WTC11 (cell line): ENCODE results near the gene BICD1. TPM values are rescaled to one million over a fixed set of nuclear protein-coding genes. Genes with fewer than 3 reads are reported as not detected.
A peak's percentile ranks its signal among the peaks of the same experiment; 100 is the strongest.

ENCODE experiments used
- ATAC-seq: fragments of 200-7000 bp; cut with Tn5 transposase; 2 replicates; pipeline ENCODE4 v1.10.0; 2021; ENCODE audit warnings: mild to moderate bottlenecking, moderate library complexity
- CTCF ChIA-PET: fragments of 300-600 bp; sonication (Branson Sonifier 250); formaldehyde crosslinking; loops from one replicate; lab custom pipeline; 2021; ENCODE audit warnings: antibody characterized with exemption; lab: Charles Lee
- POLR2A ChIA-PET: fragments of 350-600 bp; sonication (Branson Sonifier 250); formaldehyde crosslinking; loops from one replicate; lab custom pipeline; 2021; ENCODE audit warnings: antibody characterized with exemption; lab: Charles Lee
- DNase-seq: peaks from one replicate; pipeline ENCODE4 v3.0.0; 2021; ENCODE audit warnings: low spot score
- H3K27ac Mint-ChIP-seq: 2 replicates; pipeline ENCODE4 v1.8.0; 2021; ENCODE audit warnings: mixed read lengths
- H3K27me3 Mint-ChIP-seq: 2 replicates; pipeline ENCODE4 v1.8.0; 2021; ENCODE audit warnings: low read depth, mild to moderate bottlenecking, moderate library complexity, mixed read lengths
- H3K36me3 Mint-ChIP-seq: 2 replicates; pipeline ENCODE4 v1.8.0; 2021; ENCODE audit warnings: mixed read lengths
- H3K4me1 Mint-ChIP-seq: 2 replicates; pipeline ENCODE4 v1.8.0; 2022; ENCODE audit warnings: mixed read lengths
- H3K4me3 Mint-ChIP-seq: 2 replicates; pipeline ENCODE4 v1.8.0; 2021; ENCODE audit warnings: mild to moderate bottlenecking, moderate library complexity, mixed read lengths
- H3K9me3 Mint-ChIP-seq: 2 replicates; pipeline ENCODE4 v1.8.0; 2021; ENCODE audit warnings: mixed read lengths
- ATF2 ChIP-seq: sonication (generic); formaldehyde crosslinking; IDR thresholded peaks from 2 replicates; pipeline ENCODE4 v1.8.1; 2022; ENCODE audit warnings: low read depth, missing genetic modification reagents, borderline replicate concordance
- CREM ChIP-seq: sonication (generic); formaldehyde crosslinking; IDR thresholded peaks from 2 replicates; pipeline ENCODE4 v1.8.1; 2022; ENCODE audit warnings: mild to moderate bottlenecking, missing genetic modification reagents, moderate library complexity
- FOXP1 ChIP-seq: sonication (generic); formaldehyde crosslinking; IDR thresholded peaks from 2 replicates; pipeline ENCODE4 v1.8.0; 2022; ENCODE audit warnings: missing genetic modification reagents, mild to moderate bottlenecking, moderate library complexity, borderline replicate concordance
- FOXP4 ChIP-seq: sonication (generic); formaldehyde crosslinking; IDR thresholded peaks from 2 replicates; pipeline ENCODE4 v1.8.0; 2022; ENCODE audit warnings: mild to moderate bottlenecking, missing genetic modification reagents
- GRHL2 ChIP-seq: fragments of 250-450 bp; sonication (Bioruptor Pico); IDR thresholded peaks from 2 replicates; pipeline ENCODE4 v1.8.0; 2022; ENCODE audit warnings: mild to moderate bottlenecking, moderate library complexity; ENCODE audit not compliant: insufficient replicate concordance, severe bottlenecking
- JAZF1 ChIP-seq: fragments of 250-450 bp; sonication (Bioruptor Pico); IDR thresholded peaks from 2 replicates; pipeline ENCODE4 v1.9.0; 2021; ENCODE audit warnings: moderate library complexity, mild to moderate bottlenecking, inconsistent platforms
- MLX ChIP-seq: sonication (generic); formaldehyde crosslinking; IDR thresholded peaks from 2 replicates; pipeline ENCODE4 v1.8.1; 2023; ENCODE audit warnings: mild to moderate bottlenecking, missing genetic modification reagents, moderate library complexity
- MYBL2 ChIP-seq: sonication (generic); formaldehyde crosslinking; IDR thresholded peaks from 2 replicates; pipeline ENCODE4 v1.8.1; 2023; ENCODE audit warnings: mild to moderate bottlenecking, moderate library complexity, missing genetic modification reagents
- NFE2L1 ChIP-seq: sonication (generic); formaldehyde crosslinking; IDR thresholded peaks from 2 replicates; pipeline ENCODE4 v1.8.1; 2023; ENCODE audit warnings: missing genetic modification reagents
- NR1H2 ChIP-seq: sonication (generic); formaldehyde crosslinking; IDR thresholded peaks from 2 replicates; pipeline ENCODE4 v1.9.0; 2021; ENCODE audit warnings: mild to moderate bottlenecking, moderate library complexity, missing genetic modification reagents
- PRRX2 ChIP-seq: fragments of 250-450 bp; sonication (Bioruptor Pico); IDR thresholded peaks from 2 replicates; pipeline ENCODE4 v1.8.0; 2021; ENCODE audit warnings: mild to moderate bottlenecking
- SOX15 ChIP-seq: fragments of 250-450 bp; sonication (Bioruptor Pico); IDR thresholded peaks from 2 replicates; pipeline ENCODE4 v1.9.0; 2021; ENCODE audit warnings: mild to moderate bottlenecking
- SP1 ChIP-seq: sonication (generic); formaldehyde crosslinking; conservative IDR thresholded peaks from 2 replicates; pipeline ENCODE4 v1.8.1; 2022; ENCODE audit warnings: missing genetic modification reagents
- STAT6 ChIP-seq: sonication (generic); formaldehyde crosslinking; conservative IDR thresholded peaks from 2 replicates; pipeline ENCODE4 v1.8.1; 2023; ENCODE audit warnings: mild to moderate bottlenecking, low read depth, missing genetic modification reagents, moderate library complexity
- TCF7 ChIP-seq: sonication (generic); formaldehyde crosslinking; IDR thresholded peaks from 2 replicates; pipeline ENCODE4 v1.8.0; 2022; ENCODE audit warnings: mild to moderate bottlenecking, low read depth, missing genetic modification reagents, moderate library complexity
- USF2 ChIP-seq: sonication (generic); formaldehyde crosslinking; IDR thresholded peaks from 2 replicates; pipeline ENCODE4 v1.8.1; 2023; ENCODE audit warnings: mild to moderate bottlenecking, missing genetic modification reagents, moderate library complexity
- ZBTB43 ChIP-seq: sonication (generic); formaldehyde crosslinking; IDR thresholded peaks from 2 replicates; pipeline ENCODE4 v1.8.1; 2023; ENCODE audit warnings: mild to moderate bottlenecking, missing genetic modification reagents
- ZNF138 ChIP-seq: sonication (generic); formaldehyde crosslinking; conservative IDR thresholded peaks from 2 replicates; pipeline ENCODE4 v1.8.1; 2022; ENCODE audit warnings: mild to moderate bottlenecking, moderate library complexity, missing genetic modification reagents
- ZNF219 ChIP-seq: sonication (generic); formaldehyde crosslinking; IDR thresholded peaks from 2 replicates; pipeline ENCODE4 v1.8.0; 2023; ENCODE audit warnings: missing genetic modification reagents, mild to moderate bottlenecking, borderline replicate concordance
- ZNF232 ChIP-seq: sonication (generic); formaldehyde crosslinking; IDR thresholded peaks from 2 replicates; pipeline ENCODE4 v1.8.0; 2022; ENCODE audit warnings: mild to moderate bottlenecking, missing genetic modification reagents
- ZNF396 ChIP-seq: fragments of 250-450 bp; sonication (Bioruptor Pico); IDR thresholded peaks from 2 replicates; pipeline ENCODE4 v1.8.0; 2021; ENCODE audit warnings: mild to moderate bottlenecking, moderate library complexity, borderline replicate concordance
- total RNA-seq: library from RNA; stranded (reverse); gene quantifications from 3 replicates; pipeline ENCODE4 v1.2.3, GENCODE V29; 2021
- TF ChIP-seq, protein P1 (sequence below): fragments of 200-600 bp; IDR thresholded peaks from 2 replicates; pipeline ENCODE4 v1.8.0; 2022; ENCODE audit warnings: antibody characterized with exemption
- TF ChIP-seq, protein P2 (sequence below): fragments of 250-450 bp; sonication (Bioruptor Pico); conservative IDR thresholded peaks from 2 replicates; pipeline ENCODE4 v1.9.0; 2021; ENCODE audit warnings: mild to moderate bottlenecking

The BICD1 gene
- total RNA-seq, 1 experiment from 2014 or later, result 69.4 TPM

- peaks cover 33% of the 10 kb centered on the region for H3K4me1 Mint-ChIP-seq
- no peaks in the 10 kb centered on the region for H3K9me3 Mint-ChIP-seq
- POLR2A ChIA-PET, result no interaction called here
- CTCF ChIA-PET, result interaction anchor here (0.5 to 2.0 kb wide), 4 partner anchors 32 to 714 kb away, joined by 3 to 8 read pairs (median 4); no protein-coding TSS in a partner anchor
- H3K36me3 Mint-ChIP-seq, result peaks cover 7% of the 10 kb centered on the region; the same call in 1 of the 2 replicates
- ATAC-seq (no peak), DNase-seq (no peak)
- H3K27me3 Mint-ChIP-seq, result no peaks in the 10 kb centered on the region
- TF ChIP-seq NFE2L1 (CRISPR knock-in tag) (no peak), USF2 (CRISPR knock-in tag) (no peak), JAZF1 (no peak), CREM (no peak), ZNF232 (CRISPR knock-in tag) (no peak), STAT6 (CRISPR knock-in tag) (no peak), SP1 (CRISPR knock-in tag) (no peak), GRHL2 (CRISPR knock-in tag) (no peak), ZNF138 (CRISPR knock-in tag) (no peak), FOXP4 (CRISPR knock-in tag) (no peak), ATF2 (CRISPR knock-in tag) (no peak), MYBL2 (CRISPR knock-in tag) (no peak), TCF7 (CRISPR knock-in tag) (no peak)
- TF ChIP-seq, protein P1, sequence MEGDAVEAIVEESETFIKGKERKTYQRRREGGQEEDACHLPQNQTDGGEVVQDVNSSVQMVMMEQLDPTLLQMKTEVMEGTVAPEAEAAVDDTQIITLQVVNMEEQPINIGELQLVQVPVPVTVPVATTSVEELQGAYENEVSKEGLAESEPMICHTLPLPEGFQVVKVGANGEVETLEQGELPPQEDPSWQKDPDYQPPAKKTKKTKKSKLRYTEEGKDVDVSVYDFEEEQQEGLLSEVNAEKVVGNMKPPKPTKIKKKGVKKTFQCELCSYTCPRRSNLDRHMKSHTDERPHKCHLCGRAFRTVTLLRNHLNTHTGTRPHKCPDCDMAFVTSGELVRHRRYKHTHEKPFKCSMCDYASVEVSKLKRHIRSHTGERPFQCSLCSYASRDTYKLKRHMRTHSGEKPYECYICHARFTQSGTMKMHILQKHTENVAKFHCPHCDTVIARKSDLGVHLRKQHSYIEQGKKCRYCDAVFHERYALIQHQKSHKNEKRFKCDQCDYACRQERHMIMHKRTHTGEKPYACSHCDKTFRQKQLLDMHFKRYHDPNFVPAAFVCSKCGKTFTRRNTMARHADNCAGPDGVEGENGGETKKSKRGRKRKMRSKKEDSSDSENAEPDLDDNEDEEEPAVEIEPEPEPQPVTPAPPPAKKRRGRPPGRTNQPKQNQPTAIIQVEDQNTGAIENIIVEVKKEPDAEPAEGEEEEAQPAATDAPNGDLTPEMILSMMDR, result no peak
- H3K4me3 Mint-ChIP-seq, result no peak overlapping the region
- H3K27ac Mint-ChIP-seq, result 0 out of 2 replicates have a peak overlapping the region, but pooled peaks have one; percentile 92
These were observed 260.7 kb downstream of the BICD1 start for GRCh38 chr12:32367381-32367780.

- no peaks in the 10 kb centered on the region for H3K27me3 Mint-ChIP-seq
- peak overlapping the region; percentile 70 for H3K27ac Mint-ChIP-seq
- peaks cover 7% of the 10 kb centered on the region; the same call in 1 of the 2 replicates for H3K36me3 Mint-ChIP-seq
- no peaks in the 10 kb centered on the region for H3K9me3 Mint-ChIP-seq
- ATAC-seq (no peak), DNase-seq (no peak)
- H3K4me1 Mint-ChIP-seq, result peaks cover 15% of the 10 kb centered on the region
- ChIA-PET CTCF (interaction anchor here (0.6 kb wide), 1 partner anchor 116 kb away, joined by 3 read pairs; no protein-coding TSS in a partner anchor), POLR2A (no interaction called here)
- H3K4me3 Mint-ChIP-seq, result no peak overlapping the region
- TF ChIP-seq ZNF396 (CRISPR knock-in tag) (no peak), MLX (CRISPR knock-in tag) (no peak), FOXP1 (CRISPR knock-in tag) (no peak), SOX15 (CRISPR knock-in tag) (no peak), PRRX2 (no peak), ZBTB43 (CRISPR knock-in tag) (no peak), NR1H2 (CRISPR knock-in tag) (no peak), ZNF219 (CRISPR knock-in tag) (no peak)
- TF ChIP-seq, protein P2, sequence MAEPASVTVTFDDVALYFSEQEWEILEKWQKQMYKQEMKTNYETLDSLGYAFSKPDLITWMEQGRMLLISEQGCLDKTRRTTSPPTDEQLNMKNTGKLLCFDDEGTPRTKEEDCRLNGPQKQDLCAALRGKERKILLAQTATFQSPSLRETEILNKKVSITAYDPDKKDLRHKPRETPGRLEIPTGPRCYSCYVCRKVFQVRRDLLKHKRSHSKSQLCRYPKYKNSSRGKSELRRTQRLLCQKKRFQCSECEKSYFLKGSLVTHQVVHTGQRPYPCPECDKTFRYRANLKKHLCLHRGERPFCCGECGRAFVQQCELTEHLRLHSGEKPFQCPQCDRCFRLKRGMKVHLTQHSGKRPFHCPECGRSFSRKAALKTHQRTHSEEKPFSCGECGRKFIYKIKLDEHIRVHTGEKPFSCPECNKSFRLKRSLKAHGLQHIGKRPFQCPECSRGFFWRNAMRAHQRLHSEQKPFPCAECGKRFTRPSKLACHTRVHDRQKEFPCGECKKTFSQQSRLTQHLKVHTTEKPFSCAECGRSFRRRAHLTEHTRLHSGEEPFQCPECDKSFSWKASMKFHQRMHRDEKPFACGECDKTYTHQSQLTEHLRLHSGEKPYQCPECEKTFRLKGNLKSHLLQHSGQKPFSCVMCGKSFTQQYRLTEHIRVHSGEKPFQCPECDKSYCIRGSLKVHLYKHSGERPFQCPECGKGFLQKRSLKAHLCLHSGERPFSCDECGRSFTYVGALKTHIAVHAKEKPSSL (CRISPR knock-in tag), result no peak
These were observed 262.6 kb downstream of the BICD1 start for GRCh38 chr12:32369202-32369601.
